HEK293 (cell line): ENCODE measurements around the gene AP2A1.

ENCODE experiments used
- EGR2 ChIP-seq: fragments of 450-650 bp; formaldehyde crosslinking; IDR thresholded peaks from 2 replicates; pipeline ENCODE4 v1.5.1; 2016; ENCODE audit warnings: low read depth, missing biosample characterization, missing genetic modification characterization
- GFI1B ChIP-seq: fragments of 450-650 bp; formaldehyde crosslinking; IDR thresholded peaks from 2 replicates; pipeline ENCODE4 v1.5.1; 2016; ENCODE audit warnings: missing biosample characterization, missing genetic modification characterization
- KLF1 ChIP-seq: fragments of 450-650 bp; formaldehyde crosslinking; IDR thresholded peaks from 2 replicates; pipeline ENCODE4 v1.5.1; 2016; ENCODE audit warnings: missing biosample characterization, missing genetic modification characterization
- KLF10 ChIP-seq: fragments of 450-650 bp; IDR thresholded peaks from 2 replicates; pipeline ENCODE4 v1.5.1; 2018; ENCODE audit warnings: missing biosample characterization, mild to moderate bottlenecking, missing genetic modification characterization
- KLF16 ChIP-seq: fragments of 450-650 bp; formaldehyde crosslinking; IDR thresholded peaks from 2 replicates; pipeline ENCODE4 v1.5.1; 2017; ENCODE audit warnings: missing biosample characterization, missing genetic modification characterization
- MZF1 ChIP-seq: fragments of 450-650 bp; formaldehyde crosslinking; IDR thresholded peaks from 2 replicates; pipeline ENCODE4 v1.5.1; 2017; ENCODE audit warnings: missing biosample characterization, missing genetic modification characterization, borderline replicate concordance
- OVOL3 ChIP-seq: fragments of 450-650 bp; formaldehyde crosslinking; IDR thresholded peaks from 2 replicates; pipeline ENCODE4 v1.5.1; 2016; ENCODE audit warnings: missing biosample characterization, missing genetic modification characterization
- SP2 ChIP-seq: fragments of 450-650 bp; formaldehyde crosslinking; IDR thresholded peaks from 2 replicates; pipeline ENCODE4 v1.5.1; 2016; ENCODE audit warnings: missing biosample characterization, missing genetic modification characterization
- SP3 ChIP-seq: fragments of 450-650 bp; formaldehyde crosslinking; IDR thresholded peaks from 2 replicates; pipeline ENCODE4 v1.5.1; 2016; ENCODE audit warnings: missing biosample characterization, missing genetic modification characterization
- TRIM28 ChIP-seq: IDR thresholded peaks from 2 replicates; pipeline ENCODE4 v1.6.1; 2011; ENCODE audit warnings: low read length, control low read depth, borderline replicate concordance
- ZBTB17 ChIP-seq: fragments of 450-650 bp; formaldehyde crosslinking; IDR thresholded peaks from 2 replicates; pipeline ENCODE4 v1.5.1; 2016; ENCODE audit warnings: missing biosample characterization, missing genetic modification characterization
- ZBTB20 ChIP-seq: fragments of 450-650 bp; formaldehyde crosslinking; IDR thresholded peaks from 2 replicates; pipeline ENCODE4 v1.5.1; 2016; ENCODE audit warnings: missing biosample characterization, missing genetic modification characterization
- ZFHX2 ChIP-seq: fragments of 450-650 bp; formaldehyde crosslinking; conservative IDR thresholded peaks from 2 replicates; pipeline ENCODE4 v1.5.1; 2016; ENCODE audit warnings: missing biosample characterization, missing genetic modification characterization
- ZNF324 ChIP-seq: fragments of 450-650 bp; formaldehyde crosslinking; IDR thresholded peaks from 2 replicates; pipeline ENCODE4 v1.5.1; 2016; ENCODE audit warnings: missing biosample characterization, missing genetic modification characterization
- ZNF341 ChIP-seq: fragments of 450-650 bp; formaldehyde crosslinking; IDR thresholded peaks from 2 replicates; pipeline ENCODE4; 2016; ENCODE audit warnings: low read depth, missing biosample characterization, missing genetic modification characterization
- ZNF366 ChIP-seq: fragments of 450-650 bp; formaldehyde crosslinking; conservative IDR thresholded peaks from 2 replicates; pipeline ENCODE4 v1.5.1; 2016; ENCODE audit warnings: missing biosample characterization, missing genetic modification characterization
- ZNF561 ChIP-seq: fragments of 450-650 bp; IDR thresholded peaks from 2 replicates; pipeline ENCODE4 v1.5.1; 2018; ENCODE audit warnings: missing biosample characterization, missing genetic modification characterization, borderline replicate concordance
- ZNF626 ChIP-seq: fragments of 450-650 bp; sonication (Bioruptor Pico); formaldehyde crosslinking; IDR thresholded peaks from 2 replicates; pipeline ENCODE4 v1.5.1; 2018; ENCODE audit warnings: missing biosample characterization, missing genetic modification characterization, inconsistent platforms
- ZSCAN30 ChIP-seq: fragments of 450-650 bp; IDR thresholded peaks from 2 replicates; pipeline ENCODE4 v1.5.1; 2018; ENCODE audit warnings: missing biosample characterization, mild to moderate bottlenecking, missing genetic modification characterization, moderate library complexity
- ZXDB ChIP-seq: fragments of 450-650 bp; formaldehyde crosslinking; IDR thresholded peaks from 2 replicates; pipeline ENCODE4 v1.5.1; 2016; ENCODE audit warnings: missing biosample characterization, missing genetic modification characterization
- TF ChIP-seq, protein P1 (sequence below): fragments of 450-650 bp; formaldehyde crosslinking; IDR thresholded peaks from 2 replicates; pipeline ENCODE4 v1.5.1; 2016; ENCODE audit warnings: missing biosample characterization, missing genetic modification characterization
- TF ChIP-seq, protein P2 (sequence below): fragments of 450-650 bp; formaldehyde crosslinking; IDR thresholded peaks from 2 replicates; pipeline ENCODE4 v1.5.1; 2016; ENCODE audit warnings: missing biosample characterization, missing genetic modification characterization
- TF ChIP-seq, protein P3 (sequence below): fragments of 450-650 bp; formaldehyde crosslinking; IDR thresholded peaks from 2 replicates; pipeline ENCODE4 v1.5.1; 2016; ENCODE audit warnings: missing biosample characterization, missing genetic modification characterization
- TF ChIP-seq, protein P4 (sequence below): fragments of 450-650 bp; formaldehyde crosslinking; IDR thresholded peaks from 2 replicates; pipeline ENCODE4 v1.5.1; 2016; ENCODE audit warnings: missing biosample characterization, missing genetic modification characterization
- TF ChIP-seq, protein P5 (sequence below): fragments of 450-650 bp; formaldehyde crosslinking; IDR thresholded peaks from 2 replicates; pipeline ENCODE4 v1.5.0; 2017; ENCODE audit warnings: missing biosample characterization, missing genetic modification characterization, borderline replicate concordance
- TF ChIP-seq, protein P6 (sequence below): fragments of 450-650 bp; formaldehyde crosslinking; IDR thresholded peaks from 2 replicates; pipeline ENCODE4 v1.5.1; 2016; ENCODE audit warnings: missing biosample characterization, missing genetic modification characterization

Gene AP2A1

DNA sequence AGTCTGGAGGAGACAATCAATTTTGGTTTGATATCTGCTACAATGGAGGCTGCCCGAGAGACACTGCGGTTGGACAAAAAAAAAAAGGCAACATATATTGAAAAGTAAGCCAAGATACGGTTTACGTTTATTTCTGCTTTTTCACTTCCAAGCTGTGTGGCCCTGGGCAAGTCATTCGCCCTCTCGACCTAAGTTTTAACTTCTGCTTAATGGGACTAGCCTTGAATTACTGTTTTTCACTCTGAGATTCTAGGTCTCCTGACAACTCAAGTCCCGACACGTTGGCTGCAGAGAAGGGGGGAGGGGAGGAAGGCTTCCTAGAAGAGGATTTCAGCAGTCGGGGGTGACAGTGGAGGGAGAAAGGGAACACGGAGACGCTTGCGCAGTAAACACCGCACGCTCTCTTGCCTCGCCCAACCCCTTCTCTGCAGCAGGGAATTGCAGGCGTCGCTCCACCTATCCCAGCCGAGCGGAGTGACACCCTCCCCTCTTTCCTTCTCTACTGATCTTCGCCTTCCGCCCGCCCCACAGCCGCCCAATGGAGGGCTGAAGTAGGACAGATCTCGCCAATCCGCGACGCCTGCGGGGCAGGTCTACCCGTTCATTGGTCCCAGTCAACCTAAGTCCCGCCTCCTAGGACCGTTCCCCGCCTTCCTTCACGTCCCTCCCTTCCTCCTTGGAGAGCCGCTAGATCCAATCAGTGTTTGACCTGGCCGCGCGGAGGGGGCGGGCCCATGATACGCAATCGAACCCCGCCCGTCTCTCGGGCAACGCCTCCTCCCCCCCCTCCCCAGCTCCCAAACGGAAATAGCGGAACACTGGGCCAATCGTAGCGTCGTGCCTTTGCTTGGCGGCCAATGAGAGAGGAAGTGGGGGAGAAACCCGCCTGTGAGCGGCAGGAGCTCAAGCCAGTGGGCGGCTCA, 533 bp upstream of the AP2A1 start (continued):
- TF ChIP-seq ZNF324 (tag by site-specific recombination): 0 out of 2 replicates have a peak, but pooled peaks have one; percentile 20
- peak; percentile 98 for TF ChIP-seq SP2
- TF ChIP-seq ZFHX2: peak; percentile 69
- TF ChIP-seq ZXDB (tag by site-specific recombination): peak; percentile 44
- peak; percentile 97 for TF ChIP-seq OVOL3 (tag by site-specific recombination)
- TF ChIP-seq KLF1 (tag by site-specific recombination): peak; percentile 82
- TF ChIP-seq GFI1B: 0 out of 2 replicates have a peak, but pooled peaks have one; percentile 25
- peak; percentile 14; the same call in 1 of the 2 replicates for TF ChIP-seq ZBTB20
- TF ChIP-seq, protein P1, sequence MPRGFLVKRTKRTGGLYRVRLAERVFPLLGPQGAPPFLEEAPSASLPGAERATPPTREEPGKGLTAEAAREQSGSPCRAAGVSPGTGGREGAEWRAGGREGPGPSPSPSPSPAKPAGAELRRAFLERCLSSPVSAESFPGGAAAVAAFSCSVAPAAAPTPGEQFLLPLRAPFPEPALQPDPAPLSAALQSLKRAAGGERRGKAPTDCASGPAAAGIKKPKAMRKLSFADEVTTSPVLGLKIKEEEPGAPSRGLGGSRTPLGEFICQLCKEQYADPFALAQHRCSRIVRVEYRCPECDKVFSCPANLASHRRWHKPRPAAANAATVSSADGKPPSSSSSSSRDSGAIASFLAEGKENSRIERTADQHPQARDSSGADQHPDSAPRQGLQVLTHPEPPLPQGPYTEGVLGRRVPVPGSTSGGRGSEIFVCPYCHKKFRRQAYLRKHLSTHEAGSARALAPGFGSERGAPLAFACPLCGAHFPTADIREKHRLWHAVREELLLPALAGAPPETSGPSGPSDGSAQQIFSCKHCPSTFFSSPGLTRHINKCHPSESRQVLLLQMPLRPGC (tag by site-specific recombination): peak; percentile 46; the same call in 1 of the 2 replicates
- peak; percentile 68; the same call in 1 of the 2 replicates for TF ChIP-seq TRIM28
- TF ChIP-seq, protein P2, sequence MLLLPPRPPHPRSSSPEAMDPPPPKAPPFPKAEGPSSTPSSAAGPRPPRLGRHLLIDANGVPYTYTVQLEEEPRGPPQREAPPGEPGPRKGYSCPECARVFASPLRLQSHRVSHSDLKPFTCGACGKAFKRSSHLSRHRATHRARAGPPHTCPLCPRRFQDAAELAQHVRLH (tag by site-specific recombination): peak; percentile 11; the same call in 1 of the 2 replicates
- peak; percentile 85 for TF ChIP-seq ZNF341 (tag by site-specific recombination)
- peak; percentile 63 for TF ChIP-seq ZBTB17 (tag by site-specific recombination)
- peak; percentile 42 for TF ChIP-seq ZSCAN30 (tag by site-specific recombination)
- TF ChIP-seq ZNF366 (tag by site-specific recombination): peak; percentile 99
- TF ChIP-seq, protein P3, sequence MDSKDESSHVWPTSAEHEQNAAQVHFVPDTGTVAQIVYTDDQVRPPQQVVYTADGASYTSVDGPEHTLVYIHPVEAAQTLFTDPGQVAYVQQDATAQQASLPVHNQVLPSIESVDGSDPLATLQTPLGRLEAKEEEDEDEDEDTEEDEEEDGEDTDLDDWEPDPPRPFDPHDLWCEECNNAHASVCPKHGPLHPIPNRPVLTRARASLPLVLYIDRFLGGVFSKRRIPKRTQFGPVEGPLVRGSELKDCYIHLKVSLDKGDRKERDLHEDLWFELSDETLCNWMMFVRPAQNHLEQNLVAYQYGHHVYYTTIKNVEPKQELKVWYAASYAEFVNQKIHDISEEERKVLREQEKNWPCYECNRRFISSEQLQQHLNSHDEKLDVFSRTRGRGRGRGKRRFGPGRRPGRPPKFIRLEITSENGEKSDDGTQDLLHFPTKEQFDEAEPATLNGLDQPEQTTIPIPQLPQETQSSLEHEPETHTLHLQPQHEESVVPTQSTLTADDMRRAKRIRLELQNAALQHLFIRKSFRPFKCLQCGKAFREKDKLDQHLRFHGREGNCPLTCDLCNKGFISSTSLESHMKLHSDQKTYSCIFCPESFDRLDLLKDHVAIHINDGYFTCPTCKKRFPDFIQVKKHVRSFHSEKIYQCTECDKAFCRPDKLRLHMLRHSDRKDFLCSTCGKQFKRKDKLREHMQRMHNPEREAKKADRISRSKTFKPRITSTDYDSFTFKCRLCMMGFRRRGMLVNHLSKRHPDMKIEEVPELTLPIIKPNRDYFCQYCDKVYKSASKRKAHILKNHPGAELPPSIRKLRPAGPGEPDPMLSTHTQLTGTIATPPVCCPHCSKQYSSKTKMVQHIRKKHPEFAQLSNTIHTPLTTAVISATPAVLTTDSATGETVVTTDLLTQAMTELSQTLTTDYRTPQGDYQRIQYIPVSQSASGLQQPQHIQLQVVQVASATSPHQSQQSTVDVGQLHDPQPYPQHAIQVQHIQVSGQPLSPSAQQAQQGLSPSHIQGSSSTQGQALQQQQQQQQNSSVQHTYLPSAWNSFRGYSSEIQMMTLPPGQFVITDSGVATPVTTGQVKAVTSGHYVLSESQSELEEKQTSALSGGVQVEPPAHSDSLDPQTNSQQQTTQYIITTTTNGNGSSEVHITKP (tag by site-specific recombination): peak; percentile 13; the same call in 1 of the 2 replicates
- TF ChIP-seq SP3 (tag by site-specific recombination): peak; percentile 100
- TF ChIP-seq KLF16 (tag by site-specific recombination): peak; percentile 89; the same call in 1 of the 2 replicates
- peak; percentile 61; the same call in 1 of the 2 replicates for TF ChIP-seq KLF10 (tag by site-specific recombination)
- TF ChIP-seq ZNF626 (tag by site-specific recombination): no peak
- TF ChIP-seq MZF1 (tag by site-specific recombination): peak; percentile 81; the same call in 1 of the 2 replicates
- TF ChIP-seq, protein P4, sequence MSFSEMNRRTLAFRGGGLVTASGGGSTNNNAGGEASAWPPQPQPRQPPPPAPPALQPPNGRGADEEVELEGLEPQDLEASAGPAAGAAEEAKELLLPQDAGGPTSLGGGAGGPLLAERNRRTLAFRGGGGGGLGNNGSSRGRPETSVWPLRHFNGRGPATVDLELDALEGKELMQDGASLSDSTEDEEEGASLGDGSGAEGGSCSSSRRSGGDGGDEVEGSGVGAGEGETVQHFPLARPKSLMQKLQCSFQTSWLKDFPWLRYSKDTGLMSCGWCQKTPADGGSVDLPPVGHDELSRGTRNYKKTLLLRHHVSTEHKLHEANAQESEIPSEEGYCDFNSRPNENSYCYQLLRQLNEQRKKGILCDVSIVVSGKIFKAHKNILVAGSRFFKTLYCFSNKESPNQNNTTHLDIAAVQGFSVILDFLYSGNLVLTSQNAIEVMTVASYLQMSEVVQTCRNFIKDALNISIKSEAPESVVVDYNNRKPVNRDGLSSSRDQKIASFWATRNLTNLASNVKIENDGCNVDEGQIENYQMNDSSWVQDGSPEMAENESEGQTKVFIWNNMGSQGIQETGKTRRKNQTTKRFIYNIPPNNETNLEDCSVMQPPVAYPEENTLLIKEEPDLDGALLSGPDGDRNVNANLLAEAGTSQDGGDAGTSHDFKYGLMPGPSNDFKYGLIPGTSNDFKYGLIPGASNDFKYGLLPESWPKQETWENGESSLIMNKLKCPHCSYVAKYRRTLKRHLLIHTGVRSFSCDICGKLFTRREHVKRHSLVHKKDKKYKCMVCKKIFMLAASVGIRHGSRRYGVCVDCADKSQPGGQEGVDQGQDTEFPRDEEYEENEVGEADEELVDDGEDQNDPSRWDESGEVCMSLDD: peak; percentile 59; the same call in 1 of the 2 replicates
- TF ChIP-seq EGR2 (tag by site-specific recombination): peak; percentile 54
- peak; percentile 96 for TF ChIP-seq ZNF561
- TF ChIP-seq, protein P5, sequence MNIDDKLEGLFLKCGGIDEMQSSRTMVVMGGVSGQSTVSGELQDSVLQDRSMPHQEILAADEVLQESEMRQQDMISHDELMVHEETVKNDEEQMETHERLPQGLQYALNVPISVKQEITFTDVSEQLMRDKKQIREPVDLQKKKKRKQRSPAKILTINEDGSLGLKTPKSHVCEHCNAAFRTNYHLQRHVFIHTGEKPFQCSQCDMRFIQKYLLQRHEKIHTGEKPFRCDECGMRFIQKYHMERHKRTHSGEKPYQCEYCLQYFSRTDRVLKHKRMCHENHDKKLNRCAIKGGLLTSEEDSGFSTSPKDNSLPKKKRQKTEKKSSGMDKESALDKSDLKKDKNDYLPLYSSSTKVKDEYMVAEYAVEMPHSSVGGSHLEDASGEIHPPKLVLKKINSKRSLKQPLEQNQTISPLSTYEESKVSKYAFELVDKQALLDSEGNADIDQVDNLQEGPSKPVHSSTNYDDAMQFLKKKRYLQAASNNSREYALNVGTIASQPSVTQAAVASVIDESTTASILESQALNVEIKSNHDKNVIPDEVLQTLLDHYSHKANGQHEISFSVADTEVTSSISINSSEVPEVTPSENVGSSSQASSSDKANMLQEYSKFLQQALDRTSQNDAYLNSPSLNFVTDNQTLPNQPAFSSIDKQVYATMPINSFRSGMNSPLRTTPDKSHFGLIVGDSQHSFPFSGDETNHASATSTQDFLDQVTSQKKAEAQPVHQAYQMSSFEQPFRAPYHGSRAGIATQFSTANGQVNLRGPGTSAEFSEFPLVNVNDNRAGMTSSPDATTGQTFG (tag by site-specific recombination): no peak
- TF ChIP-seq, protein P6, sequence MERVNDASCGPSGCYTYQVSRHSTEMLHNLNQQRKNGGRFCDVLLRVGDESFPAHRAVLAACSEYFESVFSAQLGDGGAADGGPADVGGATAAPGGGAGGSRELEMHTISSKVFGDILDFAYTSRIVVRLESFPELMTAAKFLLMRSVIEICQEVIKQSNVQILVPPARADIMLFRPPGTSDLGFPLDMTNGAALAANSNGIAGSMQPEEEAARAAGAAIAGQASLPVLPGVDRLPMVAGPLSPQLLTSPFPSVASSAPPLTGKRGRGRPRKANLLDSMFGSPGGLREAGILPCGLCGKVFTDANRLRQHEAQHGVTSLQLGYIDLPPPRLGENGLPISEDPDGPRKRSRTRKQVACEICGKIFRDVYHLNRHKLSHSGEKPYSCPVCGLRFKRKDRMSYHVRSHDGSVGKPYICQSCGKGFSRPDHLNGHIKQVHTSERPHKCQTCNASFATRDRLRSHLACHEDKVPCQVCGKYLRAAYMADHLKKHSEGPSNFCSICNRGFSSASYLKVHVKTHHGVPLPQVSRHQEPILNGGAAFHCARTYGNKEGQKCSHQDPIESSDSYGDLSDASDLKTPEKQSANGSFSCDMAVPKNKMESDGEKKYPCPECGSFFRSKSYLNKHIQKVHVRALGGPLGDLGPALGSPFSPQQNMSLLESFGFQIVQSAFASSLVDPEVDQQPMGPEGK (tag by site-specific recombination): peak; percentile 88
